Tibial nerve (tissue), 4 donors: ENCODE measurements around the gene IL1RAPL2. TPM values are rescaled to one million over a fixed set of nuclear protein-coding genes. Genes with fewer than 3 reads are reported as not detected.
"Not testable (repeated sequence)": the region's sequence is repeated elsewhere in the genome, so short reads cannot be mapped to it uniquely, and the experiment has no call there.

ENCODE experiments used
- DNase-seq, 2 donors: peaks; one replicate each; pipeline ENCODE4 v3.0.0-alpha.2; 2019; ENCODE audit warnings: low spot score in 2 of 2
- H3K27ac ChIP-seq, 4 donors: fragments of 200-600 bp; sonication (generic) in 3 of 4; one replicate each; pipeline ENCODE4 v1.5.1; 2017 to 2019; ENCODE audit warnings: mild to moderate bottlenecking in 1 of 4
- H3K27me3 ChIP-seq, 2 donors: fragments of 200-600 bp; sonication (generic) in 1 of 2; one replicate each; pipeline versions ENCODE4 v1.5.1 to v1.6.0; 2017 to 2019
- H3K36me3 ChIP-seq, 3 donors: fragments of 200-600 bp; sonication (generic); one replicate each; pipeline ENCODE4 v1.5.1; 2018 to 2019
- H3K4me1 ChIP-seq, 4 donors: fragments of 200-600 bp; sonication (generic) in 3 of 4; one replicate each; pipeline ENCODE4 v1.5.1; 2017 to 2019
- H3K4me3 ChIP-seq, 4 donors: fragments of 200-600 bp; sonication (generic) in 3 of 4; one replicate each; pipeline ENCODE4 v1.5.1; 2017 to 2019; ENCODE audit warnings: mild to moderate bottlenecking in 1 of 4, moderate library complexity in 1 of 4
- H3K9me3 ChIP-seq, 4 donors: fragments of 200-600 bp; sonication (generic) in 3 of 4; one replicate each; pipeline ENCODE4 v1.5.1; 2017 to 2019
- CTCF ChIP-seq, 5 experiments: fragments of 200-600 bp in 3 of 5; fragments of 450-650 bp in 2 of 5; sonication (generic) in 3 of 5; IDR thresholded peaks; one replicate each; pipeline ENCODE4 v1.5.1; 2016 to 2019; ENCODE audit warnings: antibody characterized with exemption in 5 of 5, mild to moderate bottlenecking in 3 of 5, moderate library complexity in 2 of 5
- EP300 ChIP-seq, 2 donors: sonication (generic); formaldehyde crosslinking; IDR thresholded peaks; one replicate each; pipeline ENCODE4 v1.6.1; 2017; ENCODE audit warnings: antibody characterized with exemption in 2 of 2, mild to moderate bottlenecking in 1 of 2
- POLR2A ChIP-seq, 2 donors: fragments of 450-650 bp; IDR thresholded peaks; one replicate each; pipeline ENCODE4 v1.6.1; 2017; ENCODE audit warnings: antibody characterized with exemption in 2 of 2, mild to moderate bottlenecking in 2 of 2, moderate library complexity in 2 of 2
- WGBS, 2 donors: methylation state at CpG; one replicate each; pipeline ENCODE4 v1.1.5; 2018; 5-methylcytosine and 5-hydroxymethylcytosine counted together
- total RNA-seq, 4 donors: library from RNA; depleted of rRNA; stranded (reverse); fragments of >200 nt; gene quantifications; one replicate each; pipeline ENCODE4 v1.1.0, GENCODE V29; 2016

Gene IL1RAPL2
- total RNA-seq, 4 donors from 2014 or later, result not detected

- no peak for DNase-seq
- H3K4me3 ChIP-seq, result no peak overlapping the region
- H3K27ac ChIP-seq, result no peak overlapping the region
- no peaks in the 10 kb centered on the region for H3K4me1 ChIP-seq
- peaks cover 0 to 13% of the 10 kb centered on the region in 2 donors for H3K27me3 ChIP-seq
- H3K9me3 ChIP-seq, result no peaks in the 10 kb centered on the region
- TF ChIP-seq POLR2A (IDR thresholded peaks at IDR 0.05) (no peak), EP300 (IDR thresholded peaks at IDR 0.05) (no peak), CTCF (IDR thresholded peaks at IDR 0.05) (no peak)
- H3K36me3 ChIP-seq, result no peaks in the 10 kb centered on the region
Observed at GRCh38 chrX:105006996-105007395, 441.0 kb downstream of the IL1RAPL2 start.

GRCh38 chrX:105013719-105014118 lies 447.7 kb downstream of the IL1RAPL2 start:
- DNase-seq, result no peak
- H3K4me1 ChIP-seq, result no peaks in the 10 kb centered on the region
- TF ChIP-seq POLR2A (IDR thresholded peaks at IDR 0.05) (no peak), CTCF (IDR thresholded peaks at IDR 0.05) (no peak), EP300 (IDR thresholded peaks at IDR 0.05) (no peak)
- no peaks in the 10 kb centered on the region for H3K27me3 ChIP-seq
- no peaks in the 10 kb centered on the region for H3K9me3 ChIP-seq
- no peak overlapping the region for H3K4me3 ChIP-seq
- H3K36me3 ChIP-seq, result no peaks in the 10 kb centered on the region
- WGBS, 2 donors, result 94 to 95% methylated on average over 2 of the region's 2 CpGs
- H3K27ac ChIP-seq, result no peak overlapping the region

- H3K4me1 ChIP-seq, result no peaks in the 10 kb centered on the region
- H3K36me3 ChIP-seq, result no peaks in the 10 kb centered on the region
- H3K9me3 ChIP-seq, result no peaks in the 10 kb centered on the region
- no peak overlapping the region for H3K4me3 ChIP-seq
- TF ChIP-seq EP300 (IDR thresholded peaks at IDR 0.05) (no peak), POLR2A (IDR thresholded peaks at IDR 0.05) (no peak), CTCF (IDR thresholded peaks at IDR 0.05) (no peak)
- H3K27ac ChIP-seq, result no peak overlapping the region
- 49 to 78% methylated on average over 2 of the region's 2 CpGs for WGBS, 2 donors
- H3K27me3 ChIP-seq, result peaks cover 0 to 3% of the 10 kb centered on the region in 2 donors
- DNase-seq, result no peak
Observed at GRCh38 chrX:105017641-105018040, 451.6 kb downstream of the IL1RAPL2 start.

GRCh38 chrX:105018865-105019264 lies 452.9 kb downstream of the IL1RAPL2 start:
- DNase-seq, result no peak
- Histone ChIP-seq H3K27me3 (peaks cover 0 to 5% of the 10 kb centered on the region in 2 donors), H3K36me3 (no peaks in the 10 kb centered on the region), H3K4me3 (no peak overlapping the region), H3K27ac (no peak overlapping the region), H3K4me1 (no peaks in the 10 kb centered on the region), H3K9me3 (no peaks in the 10 kb centered on the region)
- 76 to 92% methylated on average over 1 of the region's 1 CpG for WGBS, 2 donors
- no peak for TF ChIP-seq CTCF (IDR thresholded peaks at IDR 0.05)
- TF ChIP-seq EP300 (IDR thresholded peaks at IDR 0.05), result no peak
- TF ChIP-seq POLR2A (IDR thresholded peaks at IDR 0.05), result no peak

GRCh38 chrX:105028962-105029361 lies 463.0 kb downstream of the IL1RAPL2 start:
- H3K9me3 ChIP-seq, H3K27me3 ChIP-seq, H3K27ac ChIP-seq, H3K36me3 ChIP-seq, H3K4me1 ChIP-seq, DNase-seq, H3K4me3 ChIP-seq: not testable (repeated sequence)
- 69 to 85% methylated on average over 3 of the region's 3 CpGs for WGBS, 2 donors

- peaks cover 0 to 3% of the 10 kb centered on the region in 2 donors for H3K27me3 ChIP-seq
- no peak for DNase-seq
- H3K4me3 ChIP-seq, result no peak overlapping the region
- H3K36me3 ChIP-seq, result no peaks in the 10 kb centered on the region
- TF ChIP-seq POLR2A (IDR thresholded peaks at IDR 0.05) (no peak), CTCF (IDR thresholded peaks at IDR 0.05) (no peak), EP300 (IDR thresholded peaks at IDR 0.05) (no peak)
- no peaks in the 10 kb centered on the region for H3K9me3 ChIP-seq
- H3K27ac ChIP-seq, result no peak overlapping the region
- H3K4me1 ChIP-seq, result no peaks in the 10 kb centered on the region
Observed at GRCh38 chrX:105038672-105039328, 472.8 kb downstream of the IL1RAPL2 start.
